BLaER1 treated with 17β-estradiol and CSF1 and Interleukin-3, amounts not matched to agents 10 nM and 100 nM (cell line): Measurements from ENCODE around the gene CACNA2D3.

ENCODE experiments used
- H3K27ac ChIP-seq, 11 experiments: shearing (Covaris generic); formaldehyde crosslinking; 2 replicates each; pipeline ENCODE4 v1.8.1; 2022
- H3K27me3 ChIP-seq, 11 experiments: shearing (Covaris generic); formaldehyde crosslinking; 2 replicates each; pipeline ENCODE4 v1.8.1; 2022
- H3K36me3 ChIP-seq, 11 experiments: shearing (Covaris generic); formaldehyde crosslinking; 2 replicates each; pipeline ENCODE4 v1.8.1; 2022
- H3K4me1 ChIP-seq, 10 experiments: shearing (Covaris generic); formaldehyde crosslinking; 2 replicates each; pipeline ENCODE4 v1.8.1; 2022
- H3K4me2 ChIP-seq, 11 experiments: shearing (Covaris generic); formaldehyde crosslinking; 2 replicates each; pipeline ENCODE4 v1.8.1; 2022
- H3K4me3 ChIP-seq, 10 experiments: shearing (Covaris generic); formaldehyde crosslinking; 2 replicates each; pipeline ENCODE4 v1.8.1; 2022
- H3K9ac ChIP-seq, 11 experiments: shearing (Covaris generic); formaldehyde crosslinking; 2 replicates each; pipeline ENCODE4 v1.8.1; 2022
- H3K9me3 ChIP-seq, 11 experiments: shearing (Covaris generic); formaldehyde crosslinking; replicated peaks in 1 of 11; 2 replicates each; pipeline ENCODE4 v1.8.1; 2022
- H4K20me1 ChIP-seq, 11 experiments: shearing (Covaris generic); formaldehyde crosslinking; 2 replicates each; pipeline ENCODE4 v1.8.1; 2022
- Cebpa-rat ChIP-seq, 11 experiments: shearing (Covaris generic); IDR thresholded peaks; 2 replicates each; pipeline ENCODE4 v1.8.1; 2022

The CACNA2D3 gene

DNA sequence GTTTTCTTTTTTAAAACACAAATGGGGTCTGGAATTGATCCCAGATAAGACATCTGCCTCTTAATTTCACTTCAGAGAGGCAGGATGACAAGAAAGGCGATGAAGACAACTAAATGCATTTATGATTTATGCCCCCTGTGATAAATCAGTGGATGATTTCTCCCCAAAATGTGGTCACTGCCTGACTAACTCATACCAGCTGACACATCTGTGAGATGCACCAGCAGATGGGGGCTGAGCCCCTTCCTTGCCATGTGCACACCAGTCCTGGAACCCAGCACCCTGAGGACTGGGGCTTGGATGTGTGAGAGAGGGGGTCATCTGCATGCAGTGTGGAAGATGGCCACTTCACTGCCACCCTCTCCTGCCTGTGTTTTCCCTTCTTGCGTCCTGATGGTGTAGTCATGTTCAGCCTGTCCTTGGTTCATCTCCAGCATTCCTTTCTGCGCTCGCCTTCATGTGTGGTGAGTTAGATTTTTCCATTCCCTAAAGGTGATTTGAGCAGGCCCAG lies 541.2 kb downstream of the CACNA2D3 start:
- Histone ChIP-seq H3K9me3 (no peaks in the 10 kb centered on the region), H3K4me1 (no peaks in the 10 kb centered on the region), H4K20me1 (no peaks in the 10 kb centered on the region), H3K27ac (no peak overlapping the region), H3K27me3 (no peaks in the 10 kb centered on the region), H3K9ac (no peak overlapping the region), H3K36me3 (no peaks in the 10 kb centered on the region), H3K4me3 (no peak overlapping the region), H3K4me2 (no peak overlapping the region)
- no peak for TF ChIP-seq Cebpa-rat (IDR thresholded peaks at IDR 0.05)

DNA sequence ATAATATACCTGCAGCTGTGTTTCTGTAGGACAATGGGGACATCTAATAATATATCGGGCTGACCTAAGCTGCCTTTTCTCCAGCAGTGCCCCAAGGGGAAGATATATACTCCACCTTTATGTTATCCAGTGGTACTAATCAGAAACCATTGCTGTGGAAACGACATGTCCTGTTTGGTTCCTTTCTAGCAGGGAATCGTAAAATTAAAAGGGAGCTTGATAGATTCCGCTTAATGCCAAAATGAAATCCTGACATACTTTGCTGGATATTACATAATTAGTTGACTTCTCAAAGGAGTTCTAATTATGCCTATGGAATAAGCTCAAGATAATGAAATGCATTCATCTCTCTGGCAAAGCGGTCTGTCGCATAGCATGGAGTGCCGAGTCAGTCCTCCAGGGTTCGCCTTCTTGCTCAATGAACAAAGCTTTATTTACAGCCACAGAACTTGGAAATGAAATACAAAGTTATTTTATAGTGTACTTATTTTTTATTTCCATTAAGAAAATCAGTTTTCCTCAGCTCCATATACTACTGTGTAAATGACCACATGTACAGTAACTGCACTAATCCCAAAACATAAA lies 542.8 kb downstream of the CACNA2D3 start:
- Histone ChIP-seq H3K9ac (no peak overlapping the region), H3K4me1 (no peaks in the 10 kb centered on the region), H3K27me3 (0 out of 22 replicates have a peak, but pooled peaks cover 0 to 4% (median 0%) of the 10 kb centered on the region in 11 experiments), H4K20me1 (no peaks in the 10 kb centered on the region), H3K9me3 (no peaks in the 10 kb centered on the region), H3K36me3 (no peaks in the 10 kb centered on the region), H3K4me3 (no peak overlapping the region), H3K27ac (no peak overlapping the region), H3K4me2 (no peak overlapping the region)
- TF ChIP-seq Cebpa-rat (IDR thresholded peaks at IDR 0.05) = no peak

DNA sequence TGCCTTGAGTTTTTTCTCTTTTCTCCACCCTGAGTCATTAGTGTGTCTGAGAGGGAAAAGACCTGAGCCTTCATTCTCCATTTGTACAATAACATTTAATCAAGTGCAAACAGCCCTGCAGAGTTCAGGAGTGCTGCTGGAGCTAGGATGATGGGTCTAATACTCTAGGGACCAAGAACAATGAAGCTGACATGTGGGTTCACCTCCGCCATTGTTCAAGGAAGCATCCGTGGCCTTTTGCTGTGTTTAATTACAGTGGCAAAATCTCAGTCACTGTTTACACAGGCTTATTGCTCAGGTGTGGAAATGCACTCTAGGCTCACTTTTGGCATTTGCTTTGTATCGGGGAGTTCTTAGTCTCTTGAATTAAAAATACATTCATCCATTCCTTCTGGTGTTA lies 545.9 kb downstream of the CACNA2D3 start:
- Histone ChIP-seq H3K27me3 (0 out of 22 replicates have a peak, but pooled peaks cover 0 to 4% (median 0%) of the 10 kb centered on the region in 11 experiments), H3K4me1 (no peaks in the 10 kb centered on the region), H3K9me3 (no peaks in the 10 kb centered on the region), H3K4me3 (no peak overlapping the region), H3K27ac (no peak overlapping the region), H3K9ac (no peak overlapping the region), H3K4me2 (no peak overlapping the region), H4K20me1 (no peaks in the 10 kb centered on the region), H3K36me3 (no peaks in the 10 kb centered on the region)
- TF ChIP-seq Cebpa-rat (IDR thresholded peaks at IDR 0.05) = no peak

DNA sequence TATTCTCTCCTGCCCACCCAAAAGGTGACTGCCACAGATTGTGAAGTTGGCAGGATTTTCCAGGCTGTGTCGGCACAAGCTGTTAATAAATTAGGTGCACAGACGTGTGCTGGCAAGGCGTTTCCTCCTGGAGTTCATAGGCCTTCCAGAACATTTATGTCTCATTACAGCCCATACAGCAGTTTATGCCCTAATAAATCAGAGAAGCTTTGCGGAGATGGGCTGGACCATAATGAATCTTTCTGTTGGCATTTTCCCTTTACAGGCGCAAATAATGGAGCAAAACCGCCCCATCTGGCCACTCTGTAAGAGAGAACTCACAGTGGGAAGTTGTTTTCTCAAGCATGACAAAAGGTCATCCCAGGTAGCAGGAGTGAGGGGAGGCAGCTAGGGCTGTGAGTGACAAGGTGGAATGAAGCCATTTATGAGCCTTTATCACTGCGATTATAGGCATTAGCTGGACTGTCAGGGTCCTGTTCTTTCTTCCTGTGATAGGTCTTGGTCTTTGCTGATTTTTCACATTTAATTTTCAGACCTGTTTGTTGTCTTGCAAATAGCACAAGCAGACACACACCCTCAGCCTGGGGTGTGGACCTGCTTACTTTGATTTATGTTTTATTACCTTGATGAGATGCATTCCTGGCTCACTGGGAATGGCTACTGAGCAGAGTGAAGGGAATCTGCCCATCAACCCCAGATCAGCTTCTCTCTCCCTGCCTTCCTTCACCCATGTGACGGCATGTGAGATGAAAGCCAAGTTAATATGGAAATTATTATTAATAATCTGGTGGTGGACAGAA lies 548.0 kb downstream of the CACNA2D3 start:
- no peak for TF ChIP-seq Cebpa-rat (IDR thresholded peaks at IDR 0.05)
- Histone ChIP-seq H3K36me3 (no peaks in the 10 kb centered on the region), H3K4me3 (no peak overlapping the region), H3K27me3 (0 out of 22 replicates have a peak, but pooled peaks cover 0 to 4% (median 0%) of the 10 kb centered on the region in 11 experiments), H3K9ac (no peak overlapping the region), H3K4me1 (peaks cover 0 to 14% (median 2%) of the 10 kb centered on the region in 10 experiments; a peak in 8 of 20 replicates), H3K9me3 (no peaks in the 10 kb centered on the region), H4K20me1 (no peaks in the 10 kb centered on the region), H3K4me2 (no peak overlapping the region), H3K27ac (no peak overlapping the region)

DNA sequence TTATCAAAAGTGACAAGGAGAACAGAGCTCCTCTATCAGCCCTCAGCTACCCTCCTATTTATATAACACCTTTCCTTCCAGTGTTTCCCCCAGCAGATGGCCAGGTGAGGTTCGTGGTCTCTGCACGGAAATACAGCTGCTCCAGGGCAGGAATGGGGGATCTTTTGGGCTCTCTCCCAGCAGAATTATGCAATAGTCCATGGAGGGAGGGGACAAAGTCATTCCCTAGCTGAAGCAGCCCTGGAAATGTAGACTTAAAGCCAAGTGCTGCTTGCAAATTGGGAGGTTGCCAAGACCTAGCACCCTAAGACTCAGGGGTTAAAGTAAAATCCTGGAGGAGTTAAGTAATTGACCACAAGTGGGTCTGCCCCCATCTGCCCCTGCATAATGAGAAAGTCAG lies 549.2 kb downstream of the CACNA2D3 start:
- no peaks in the 10 kb centered on the region for H3K36me3 ChIP-seq
- H3K4me3 ChIP-seq = no peak overlapping the region
- H3K9me3 ChIP-seq = no peaks in the 10 kb centered on the region
- H3K27me3 ChIP-seq = 0 out of 22 replicates have a peak, but pooled peaks cover 0 to 4% (median 0%) of the 10 kb centered on the region in 11 experiments
- no peak overlapping the region for H3K9ac ChIP-seq
- no peak overlapping the region for H3K27ac ChIP-seq
- H4K20me1 ChIP-seq = no peaks in the 10 kb centered on the region
- H3K4me2 ChIP-seq = no peak overlapping the region
- TF ChIP-seq Cebpa-rat (IDR thresholded peaks at IDR 0.05) = no peak
- peaks cover 0 to 14% (median 2%) of the 10 kb centered on the region in 10 experiments; a peak in 8 of 20 replicates for H3K4me1 ChIP-seq

DNA sequence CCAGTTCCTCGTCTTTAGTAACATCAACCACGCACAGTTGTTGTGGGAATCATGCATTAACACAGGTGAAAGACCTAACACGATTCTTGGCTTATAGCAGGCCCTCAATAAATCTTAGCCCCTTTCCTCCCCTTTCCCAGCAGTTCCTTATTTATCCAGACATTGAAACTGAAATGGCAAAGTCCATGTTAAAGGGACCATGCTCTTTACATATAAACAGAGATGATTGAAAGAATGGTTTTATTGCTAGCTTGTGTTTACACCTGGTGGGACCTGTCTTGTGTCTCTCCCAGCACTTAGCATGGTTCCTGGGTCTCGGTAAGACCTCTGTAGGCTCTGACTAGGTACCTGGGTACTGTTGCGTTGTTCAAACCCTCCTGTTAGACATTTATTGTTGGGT lies 553.7 kb downstream of the CACNA2D3 start:
- Histone ChIP-seq H3K27ac (no peak overlapping the region), H3K9ac (no peak overlapping the region), H3K27me3 (no peaks in the 10 kb centered on the region), H3K9me3 (no peaks in the 10 kb centered on the region), H4K20me1 (no peaks in the 10 kb centered on the region), H3K4me2 (no peak overlapping the region), H3K36me3 (no peaks in the 10 kb centered on the region), H3K4me1 (peaks cover 0 to 14% (median 2%) of the 10 kb centered on the region in 10 experiments; a peak in 8 of 20 replicates), H3K4me3 (no peak overlapping the region)
- TF ChIP-seq Cebpa-rat (IDR thresholded peaks at IDR 0.05) = no peak

DNA sequence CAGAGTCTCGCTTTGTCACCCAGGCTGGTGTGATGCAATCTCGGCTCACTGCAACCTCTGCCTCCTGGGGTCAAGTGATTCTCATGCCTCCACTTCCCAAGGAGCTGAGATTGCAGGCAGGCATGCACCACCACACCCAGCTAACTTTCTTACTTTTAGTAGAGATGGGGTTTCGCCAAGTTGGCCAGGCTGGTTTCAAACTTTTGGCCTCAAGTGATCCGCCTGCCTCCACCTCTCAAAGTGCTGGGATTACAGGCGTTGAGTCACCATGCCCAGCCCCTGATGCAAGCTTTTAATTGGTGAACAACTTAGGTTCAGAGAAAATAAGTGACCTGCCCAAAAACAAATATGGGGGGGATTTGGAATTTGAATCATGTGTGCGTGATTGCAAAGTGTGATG lies 559.4 kb downstream of the CACNA2D3 start:
- no peaks in the 10 kb centered on the region for H3K27me3 ChIP-seq
- no peak overlapping the region for H3K4me3 ChIP-seq
- 0 out of 22 replicates have a peak, but pooled peaks of 2 of the 11 experiments have one; percentile 14 to 23 for TF ChIP-seq Cebpa-rat (IDR thresholded peaks at IDR 0.05)
- no peak overlapping the region for H3K9ac ChIP-seq
- no peaks in the 10 kb centered on the region for H4K20me1 ChIP-seq
- no peak overlapping the region for H3K4me2 ChIP-seq
- peaks cover 0 to 16% (median 0%) of the 10 kb centered on the region in 11 experiments; a peak in 4 of 22 replicates for H3K9me3 ChIP-seq
- no peaks in the 10 kb centered on the region for H3K4me1 ChIP-seq
- no peak overlapping the region for H3K27ac ChIP-seq
- no peaks in the 10 kb centered on the region for H3K36me3 ChIP-seq

DNA sequence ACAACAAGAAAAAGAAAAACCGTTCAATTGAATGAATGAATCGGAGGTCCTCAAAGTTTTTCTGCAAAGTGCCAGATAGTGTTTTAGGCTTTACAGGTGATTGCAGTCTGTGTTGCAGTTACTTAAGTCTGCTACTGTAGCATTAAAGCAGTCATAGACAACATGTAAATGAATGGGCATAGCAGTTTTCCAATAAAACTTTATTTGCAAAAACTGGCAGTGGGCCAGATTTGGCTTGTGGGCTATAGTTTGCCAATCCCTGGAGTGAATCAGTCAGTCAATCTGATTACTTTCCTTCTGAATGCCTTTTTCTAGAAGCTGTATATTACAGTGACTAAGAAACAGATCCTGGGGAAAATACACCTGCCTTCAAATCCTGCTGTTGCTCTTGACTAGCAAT lies 562.9 kb downstream of the CACNA2D3 start:
- Histone ChIP-seq H3K27me3 (no peaks in the 10 kb centered on the region), H3K4me2 (no peak overlapping the region), H3K9me3 (peaks cover 0 to 16% (median 0%) of the 10 kb centered on the region in 11 experiments; a peak in 4 of 22 replicates), H3K36me3 (no peaks in the 10 kb centered on the region), H3K27ac (no peak overlapping the region), H3K4me1 (no peaks in the 10 kb centered on the region), H3K9ac (no peak overlapping the region), H4K20me1 (no peaks in the 10 kb centered on the region), H3K4me3 (no peak overlapping the region)
- no peak for TF ChIP-seq Cebpa-rat (IDR thresholded peaks at IDR 0.05)

DNA sequence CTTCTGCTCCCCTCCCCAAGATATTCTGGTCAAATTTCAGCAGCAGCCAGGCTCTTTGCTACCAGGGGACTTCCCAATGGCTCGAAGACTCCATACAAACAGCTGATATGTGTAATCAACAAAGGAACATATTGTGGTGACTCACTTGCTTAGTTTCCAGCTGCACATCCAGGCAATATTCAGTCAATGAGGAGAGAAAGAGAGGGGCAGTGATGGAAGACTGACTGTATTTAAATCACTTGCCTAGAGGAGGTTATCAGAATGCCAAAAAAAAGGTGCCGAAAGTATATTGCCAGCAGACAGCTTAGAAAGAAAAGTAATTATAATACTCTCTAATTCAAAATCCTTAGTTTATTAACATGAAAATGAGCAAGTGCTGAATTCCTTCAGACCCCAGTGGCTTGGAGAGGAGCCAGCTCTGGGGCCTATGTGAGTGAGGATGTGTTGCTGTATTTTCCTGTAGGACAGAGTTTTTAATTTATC lies 569.0 kb downstream of the CACNA2D3 start:
- Histone ChIP-seq H3K36me3 (no peaks in the 10 kb centered on the region), H3K9ac (no peak overlapping the region), H3K4me3 (no peak overlapping the region), H4K20me1 (no peaks in the 10 kb centered on the region), H3K27me3 (no peaks in the 10 kb centered on the region), H3K4me2 (no peak overlapping the region), H3K9me3 (no peaks in the 10 kb centered on the region), H3K27ac (no peak overlapping the region), H3K4me1 (no peaks in the 10 kb centered on the region)
- no peak for TF ChIP-seq Cebpa-rat (IDR thresholded peaks at IDR 0.05)
